NCI-H2107 treated with DMSO at 0.1 percent for 48 hours (cell line): Measurements from ENCODE around the gene SLC4A5.
"Not testable (repeated sequence)": the region's sequence is repeated elsewhere in the genome, so short reads cannot be mapped to it uniquely, and the experiment has no call there.

Experiments used
- DNase-seq: peaks from one replicate; lab custom pipeline; 2025; ENCODE audit not compliant: unreplicated experiment; lab: John Stamatoyannopoulos, UW

The SLC4A5 gene

DNA sequence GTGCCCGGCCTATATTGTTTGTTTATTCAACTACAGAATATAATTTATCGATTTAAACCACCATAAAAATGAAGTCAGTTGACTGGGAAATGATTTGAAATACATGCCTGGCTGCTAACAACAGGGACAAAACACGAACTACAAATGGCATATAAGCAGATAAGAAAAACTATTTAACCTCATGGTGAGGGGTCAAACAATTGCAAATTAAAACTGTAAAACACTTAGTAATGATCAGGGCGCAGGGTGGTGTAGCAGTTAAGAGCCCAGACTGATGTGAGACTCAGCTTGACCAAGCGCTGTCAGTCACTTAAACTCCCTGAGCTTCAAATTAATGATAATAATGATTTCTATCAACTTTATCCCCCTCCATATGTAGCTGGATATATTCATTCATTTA, 138.1 kb downstream of the SLC4A5 start:
- no peak for DNase-seq

DNA sequence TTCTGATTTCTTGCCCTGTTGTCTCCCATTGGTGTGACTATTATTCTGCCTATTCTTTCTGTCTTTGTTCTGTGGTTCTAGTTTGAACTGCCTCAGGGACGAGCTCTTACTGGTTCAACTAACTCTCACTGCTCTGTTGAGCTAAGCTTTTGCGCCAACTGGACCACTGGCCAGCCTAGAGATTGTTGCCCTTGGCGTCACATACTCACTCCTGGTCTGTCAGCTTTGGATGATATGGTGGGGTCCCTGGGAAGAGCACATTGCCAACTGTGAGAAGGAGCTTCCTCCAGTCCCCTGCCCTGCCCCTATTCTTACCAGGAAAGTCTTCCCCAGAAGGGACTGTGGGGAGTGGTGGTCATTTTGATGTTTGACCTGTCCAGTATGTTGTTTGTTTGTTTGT, 138.8 kb downstream of the SLC4A5 start:
- DNase-seq = no peak

DNA sequence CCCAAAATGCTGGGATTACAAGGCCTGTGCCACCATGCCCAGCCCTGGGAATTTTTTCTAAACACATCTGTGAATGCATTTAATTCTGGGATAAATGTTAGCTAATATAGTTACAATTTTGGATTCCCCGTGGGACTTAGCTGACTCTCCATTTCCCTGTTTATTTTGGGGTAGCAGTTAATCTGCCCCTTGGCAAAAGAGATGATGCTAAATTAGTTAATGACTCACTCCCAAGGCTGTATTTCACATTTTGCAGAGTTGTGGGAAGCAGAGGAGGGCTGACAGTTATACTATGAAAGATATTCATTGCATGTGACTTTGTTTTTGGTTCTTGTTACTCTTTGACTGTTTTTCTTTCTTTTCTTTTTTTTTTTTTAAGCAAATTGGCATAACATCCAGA, 141.6 kb downstream of the SLC4A5 start:
- no peak for DNase-seq

DNA sequence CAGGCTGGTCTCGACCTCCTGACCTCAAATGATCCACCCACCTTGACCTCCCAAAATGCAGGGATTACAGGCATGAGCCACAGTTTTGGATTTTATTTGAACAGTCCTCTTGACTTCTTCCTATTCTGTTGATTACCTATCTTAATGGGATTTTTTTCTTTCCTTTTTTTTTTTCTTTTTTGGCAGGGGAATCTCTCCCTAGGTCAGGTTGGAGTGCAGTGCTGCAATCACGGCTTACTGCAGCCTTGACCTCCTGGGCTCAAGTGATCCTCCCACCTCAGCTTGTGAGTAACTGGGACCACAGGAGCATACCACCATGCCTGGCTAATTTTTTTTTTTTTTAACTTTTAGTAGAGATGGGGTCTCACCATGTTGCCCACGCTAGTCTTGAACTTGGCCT, 142.0 kb downstream of the SLC4A5 start:
- no peak for DNase-seq

DNA sequence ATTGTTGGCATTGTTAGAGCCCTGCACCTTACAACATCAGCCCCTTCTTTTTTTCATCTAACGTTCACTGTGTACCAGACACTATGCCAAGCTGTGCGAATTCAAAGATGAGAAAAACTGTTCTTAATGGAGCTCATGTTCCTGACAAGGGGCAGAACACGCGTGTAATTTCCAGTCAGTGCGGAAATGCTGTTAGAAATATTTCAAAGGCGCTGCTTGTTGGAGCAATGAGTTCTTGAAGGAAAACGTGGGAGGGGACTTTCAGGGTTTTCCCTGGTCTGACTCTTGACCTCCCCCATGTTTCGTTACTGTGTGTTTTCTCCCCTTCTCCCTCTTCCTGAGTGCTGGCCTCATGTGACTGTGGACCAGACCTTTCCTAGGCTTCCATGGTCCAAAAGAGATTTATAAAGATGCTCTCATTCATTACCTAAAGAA, 143.3 kb downstream of the SLC4A5 start:
- DNase-seq = no peak

DNA sequence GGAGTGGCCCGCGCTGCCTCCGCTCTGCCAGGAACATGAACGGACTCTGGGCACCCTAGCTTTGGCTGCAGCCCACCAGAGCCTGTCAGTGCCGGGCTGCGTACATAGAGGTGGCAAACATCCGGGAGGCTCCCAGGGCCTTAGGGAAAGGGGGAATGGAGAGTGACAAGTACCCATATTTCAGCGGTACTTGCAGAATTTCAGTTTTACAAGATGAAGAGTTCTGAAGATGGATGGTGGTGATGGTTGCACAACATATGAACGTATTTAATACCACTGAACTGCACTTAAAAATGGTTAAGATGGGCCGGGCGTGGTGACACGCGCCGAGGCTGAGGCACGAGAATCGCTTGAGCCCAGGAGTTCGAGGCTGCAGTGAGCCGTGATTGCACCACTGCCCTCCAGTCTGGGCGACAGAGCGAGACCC, 143.9 kb downstream of the SLC4A5 start:
- DNase-seq = no peak

DNA sequence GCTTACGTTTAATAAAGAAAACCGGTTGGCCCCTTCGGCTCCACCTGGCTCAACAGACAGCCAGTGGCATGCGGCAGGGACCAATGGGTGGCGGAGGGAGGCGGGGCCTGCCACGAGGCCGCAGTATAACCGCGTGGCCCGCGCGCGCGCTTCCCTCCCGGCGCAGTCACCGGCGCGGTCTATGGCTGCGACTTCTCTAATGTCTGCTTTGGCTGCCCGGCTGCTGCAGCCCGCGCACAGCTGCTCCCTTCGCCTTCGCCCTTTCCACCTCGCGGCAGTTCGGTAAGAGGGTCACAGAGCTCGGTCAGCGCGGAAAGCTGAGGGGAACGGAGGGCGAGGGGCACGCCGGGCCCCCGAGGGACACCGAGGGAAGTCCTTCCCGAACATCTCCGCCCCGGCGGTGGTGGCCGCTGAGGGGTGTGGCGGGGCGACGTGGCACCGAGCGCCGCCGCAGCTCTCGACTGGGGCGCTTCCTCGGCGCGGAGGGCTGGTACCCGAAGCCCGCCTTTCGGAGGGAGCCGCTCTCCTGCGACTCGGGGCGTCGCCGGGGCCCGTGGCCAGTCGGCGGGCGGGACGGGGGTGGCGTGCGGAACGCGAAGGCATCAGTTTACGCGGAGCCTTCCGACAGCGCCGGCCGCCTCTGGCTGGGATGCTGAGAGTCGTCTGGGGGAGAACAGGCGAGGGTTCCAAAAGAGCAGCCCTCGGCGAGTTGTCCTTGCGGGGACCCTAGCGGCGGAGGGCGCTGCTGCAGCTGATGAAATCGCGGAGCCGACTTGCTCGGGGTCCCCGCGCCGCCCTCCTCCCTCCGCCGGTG, 144.5 kb downstream of the SLC4A5 start, which contains the start of gene MTHFD2:
MTHFD2 (plus strand) TSS at position 155 of the 814 bp plus-strand sequence; CDS start at position 182, 27 bp downstream.
- DNase-seq = peak; percentile 86

DNA sequence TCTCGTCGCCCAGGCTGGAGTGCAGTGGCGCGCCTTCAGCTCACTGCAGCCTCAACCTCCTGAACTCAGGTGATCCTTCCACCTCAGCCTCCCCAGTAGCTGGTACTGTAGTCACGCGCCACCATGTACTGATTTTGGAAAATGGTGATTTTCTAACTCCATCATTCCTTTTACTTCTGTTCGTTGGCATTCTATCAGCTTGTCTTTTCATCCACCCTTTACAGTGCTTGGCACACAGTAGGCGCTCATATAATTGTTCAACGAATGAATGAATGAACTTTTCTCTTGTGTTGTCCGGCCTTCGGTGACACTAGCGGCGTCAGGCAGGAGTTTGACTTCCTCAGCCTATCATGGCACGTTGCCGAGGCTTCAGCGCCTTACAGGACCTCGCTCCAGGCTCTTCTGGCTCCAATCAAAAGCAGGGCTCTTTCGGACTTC, 145.2 kb downstream of the SLC4A5 start:
- no peak for DNase-seq

DNA sequence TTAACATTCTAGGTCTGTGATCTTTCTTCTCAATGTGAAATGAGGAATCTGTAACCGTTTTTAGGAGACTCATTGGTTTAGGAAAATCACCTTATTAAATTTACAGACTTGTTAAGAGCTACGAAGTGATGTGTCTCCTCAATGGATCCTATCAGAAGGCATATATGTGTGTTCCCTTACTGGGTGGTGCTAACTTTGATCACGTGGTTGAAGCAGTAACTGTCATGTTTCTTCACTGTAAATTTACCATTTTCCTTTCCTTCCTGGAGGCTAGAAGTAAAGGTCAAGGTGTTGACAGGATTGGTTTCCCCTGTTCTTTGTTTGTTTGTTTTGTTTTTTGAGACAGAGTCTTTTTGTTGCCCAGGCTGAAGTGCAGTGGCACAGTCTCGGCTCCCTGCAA, 146.2 kb downstream of the SLC4A5 start:
- DNase-seq = no peak

DNA sequence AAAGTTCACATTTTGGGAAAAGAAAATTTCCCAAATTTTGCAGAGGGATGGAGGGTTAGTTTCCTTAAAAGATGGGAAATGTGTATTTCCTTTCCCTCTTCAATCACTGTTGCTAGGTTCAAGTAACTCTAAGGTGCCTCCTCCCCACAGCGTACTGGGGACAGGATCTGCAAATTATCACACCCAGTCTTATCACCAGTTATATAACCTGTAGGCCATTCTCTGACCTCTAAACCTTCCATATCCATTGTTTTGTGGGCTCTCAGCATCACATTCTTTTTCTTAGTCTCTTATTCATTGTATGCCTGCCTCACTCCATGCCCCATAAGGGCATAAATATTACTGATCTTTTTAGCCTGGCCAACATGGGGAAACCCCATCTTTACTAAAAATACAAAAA, 148.4 kb downstream of the SLC4A5 start:
- DNase-seq = no peak

DNA sequence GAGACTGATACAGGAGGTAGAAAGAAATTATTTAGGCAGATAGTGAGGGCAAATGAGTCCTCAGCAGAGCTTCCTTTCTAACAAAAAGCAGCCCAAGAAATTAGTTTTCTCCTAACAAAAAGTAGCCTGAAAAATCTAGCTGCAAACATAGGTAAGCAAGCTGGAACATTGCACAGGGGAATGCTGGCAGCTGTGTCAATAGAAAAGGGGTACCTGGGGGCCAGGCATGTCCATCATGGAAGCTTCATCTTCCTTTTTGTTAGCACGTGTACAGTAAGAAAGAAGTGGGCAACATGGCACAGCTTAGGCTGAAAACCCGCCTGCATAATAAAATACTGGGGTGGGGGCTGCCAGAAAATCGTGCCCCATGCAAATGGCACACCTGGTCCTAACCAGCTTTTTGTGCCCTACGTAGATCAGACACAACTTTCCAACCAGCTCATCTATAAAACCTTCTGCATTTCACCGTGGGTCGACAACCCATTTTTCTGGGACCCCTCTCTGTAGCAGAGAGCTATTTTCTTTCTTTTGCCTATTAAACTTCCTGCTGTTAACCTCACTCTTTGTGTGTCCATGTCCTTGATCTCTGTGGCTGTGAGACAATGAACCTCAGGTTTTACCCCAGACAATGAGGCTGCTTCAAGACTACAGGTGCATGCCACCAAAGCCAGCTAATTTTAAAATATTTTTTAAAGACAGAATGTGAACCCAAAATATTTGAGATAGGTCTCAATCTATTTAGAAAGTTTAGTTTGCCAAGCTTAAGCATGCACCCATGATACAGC, 151.4 kb downstream of the SLC4A5 start:
- DNase-seq = no peak

DNA sequence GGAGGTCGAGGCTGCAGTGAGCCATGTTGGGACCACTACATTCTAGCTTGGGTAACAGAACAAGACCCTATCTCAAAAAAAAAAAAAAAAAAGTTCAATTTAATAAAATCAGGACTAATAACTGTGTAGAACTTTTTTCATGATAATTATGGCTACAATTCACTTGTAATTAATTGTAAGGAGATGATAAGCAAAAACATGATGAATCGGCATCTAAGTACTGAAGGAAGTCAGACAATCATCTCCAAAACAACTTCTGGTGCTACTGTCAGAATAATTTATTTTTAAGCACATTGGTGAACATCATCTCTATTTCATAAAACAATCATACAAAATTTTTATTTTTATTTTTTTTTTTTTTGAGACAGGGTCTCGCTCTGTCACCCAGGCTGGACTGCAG, 154.5 kb downstream of the SLC4A5 start:
- no peak for DNase-seq

DNA sequence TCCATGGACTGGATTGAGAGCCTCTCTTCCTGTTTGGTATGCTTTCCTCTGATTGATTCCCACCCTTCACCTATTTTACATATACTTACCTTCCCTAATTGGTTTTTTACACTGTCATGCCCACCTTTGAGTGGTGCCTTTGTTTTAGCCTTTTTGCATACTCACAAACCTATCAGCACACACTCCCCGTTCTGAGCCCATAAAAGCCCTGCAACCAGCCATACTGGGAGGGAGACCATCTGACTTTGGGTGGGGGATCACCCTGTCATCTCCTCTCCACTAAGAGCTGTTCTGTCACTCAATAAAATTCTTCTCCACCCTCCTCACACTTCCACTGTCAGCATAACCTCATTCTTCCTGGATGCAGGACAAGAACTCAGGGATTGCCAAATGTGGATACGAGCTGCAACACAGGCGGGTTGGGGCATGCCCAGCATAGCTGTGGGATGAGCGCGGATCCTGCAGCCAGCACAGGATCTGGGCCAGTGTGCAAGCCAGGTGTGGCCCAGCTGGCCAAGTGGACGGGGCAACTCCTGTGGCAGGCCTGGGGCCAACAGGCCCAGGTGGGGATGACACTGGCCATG, 155.1 kb downstream of the SLC4A5 start:
- DNase-seq = no peak

DNA sequence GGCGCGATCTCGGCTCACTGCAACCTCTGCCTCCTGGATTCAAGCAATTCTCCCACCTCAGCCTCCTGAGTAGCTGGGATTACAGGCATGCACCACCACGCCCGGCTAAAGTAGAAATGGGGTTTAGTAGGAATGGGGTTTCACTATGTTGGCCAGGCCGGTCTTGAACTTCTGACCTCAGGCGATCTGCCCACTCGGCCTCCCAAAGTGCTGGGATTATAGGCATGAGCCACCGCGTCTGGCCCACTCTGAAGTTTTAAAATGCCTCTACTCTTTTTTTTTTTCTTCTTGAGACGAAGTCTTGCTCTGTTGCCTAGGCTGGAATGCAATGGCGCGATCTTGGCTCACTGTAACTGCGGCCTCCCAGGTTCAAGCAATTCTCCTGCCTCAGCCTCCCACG, 156.5 kb downstream of the SLC4A5 start:
- not testable (repeated sequence) for DNase-seq

DNA sequence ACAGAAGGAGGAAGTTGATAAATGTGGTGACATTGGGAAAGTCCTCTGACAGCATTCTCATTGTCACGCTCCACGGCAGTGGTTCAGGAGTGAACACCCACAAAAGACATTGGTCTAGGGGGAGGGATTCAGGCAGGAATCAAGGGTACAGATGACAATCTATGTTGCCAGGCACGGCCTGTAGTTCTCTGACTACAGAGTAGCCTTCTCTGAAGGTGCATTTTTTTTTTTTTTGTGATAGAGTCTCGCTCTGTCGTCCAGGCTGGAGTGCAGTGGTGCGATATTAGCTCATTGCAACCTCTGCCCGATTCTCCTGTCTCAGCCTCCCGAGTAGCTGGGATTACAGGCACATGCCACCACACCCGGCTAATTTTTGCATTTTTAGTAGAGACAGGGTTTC, 157.2 kb downstream of the SLC4A5 start:
- DNase-seq = no peak

DNA sequence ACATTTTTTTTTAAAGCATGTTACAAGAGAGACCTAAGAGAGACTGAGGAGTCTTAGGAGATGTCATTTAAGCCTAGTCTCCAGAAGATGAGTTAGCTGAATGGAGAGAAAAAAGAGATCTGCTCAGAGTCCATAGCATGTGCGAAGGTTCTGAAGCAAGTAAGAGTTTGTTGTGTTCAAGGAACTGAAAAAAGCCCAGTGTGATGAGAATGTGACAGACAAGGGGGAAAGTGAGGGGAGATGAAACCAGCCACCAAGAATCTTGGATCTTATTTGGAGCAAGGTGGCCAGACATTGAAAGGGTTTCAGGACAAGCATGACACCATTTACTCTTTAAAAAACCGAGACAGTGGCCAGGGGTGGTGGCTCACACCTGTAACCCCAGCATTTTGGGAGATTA, 159.3 kb downstream of the SLC4A5 start:
- no peak for DNase-seq

DNA sequence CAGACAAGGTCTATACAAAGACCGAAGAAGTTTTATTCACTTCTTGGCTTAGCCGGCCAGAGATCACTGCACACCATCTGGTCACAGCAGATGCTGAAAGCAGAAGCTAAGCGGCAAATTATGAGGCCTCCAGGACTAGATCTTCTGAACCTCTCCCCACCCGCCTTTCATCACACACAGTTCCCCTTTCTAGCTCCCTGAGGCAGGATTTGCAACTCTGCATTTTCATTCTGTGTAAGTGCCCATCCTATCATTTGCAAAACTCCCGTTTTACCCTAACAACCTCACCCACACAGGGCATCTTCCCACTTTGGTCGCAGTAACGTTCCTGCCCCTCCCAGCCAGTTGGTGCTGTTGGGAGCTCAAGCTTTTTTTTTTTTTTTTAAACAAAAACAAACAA, 161.5 kb downstream of the SLC4A5 start:
- DNase-seq = no peak

DNA sequence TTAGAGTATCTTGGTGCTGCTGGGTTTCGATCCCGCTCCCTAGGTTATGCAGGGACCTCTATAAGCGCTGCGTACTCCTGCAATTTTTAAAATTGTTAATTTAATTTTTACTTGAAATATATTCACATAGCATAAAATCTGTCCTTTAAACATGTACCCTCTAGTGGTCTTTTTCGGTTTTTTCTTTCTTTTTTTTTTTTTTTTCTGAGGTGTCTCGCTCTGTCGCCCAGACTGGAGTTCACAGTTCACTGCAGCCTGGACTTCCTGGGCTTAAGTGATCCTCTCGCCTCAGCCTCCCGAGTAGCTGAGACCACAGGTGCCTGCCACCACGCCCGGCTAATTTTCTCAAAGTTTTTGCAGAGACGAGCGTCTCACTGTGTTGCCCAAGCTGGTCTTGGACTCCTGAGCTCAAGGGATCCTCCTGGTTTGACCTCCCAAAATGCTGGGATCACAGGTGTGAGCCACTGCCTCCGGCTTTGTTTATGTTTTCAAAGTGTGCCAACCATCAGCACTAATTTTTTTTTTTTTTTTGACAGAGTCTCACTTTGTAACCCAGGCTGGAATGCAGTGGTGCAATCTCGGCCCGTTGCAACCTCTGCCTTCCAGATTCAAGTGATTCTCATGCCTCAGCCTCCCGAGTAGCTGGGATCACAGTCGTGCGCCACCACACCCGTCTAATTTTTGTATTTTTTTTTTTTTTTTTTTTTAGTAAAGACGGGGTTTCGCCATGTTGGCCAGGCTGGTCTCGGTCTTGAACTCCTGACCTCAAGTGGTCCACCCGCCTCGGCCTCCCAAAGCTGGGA, 164.0 kb downstream of the SLC4A5 start:
- DNase-seq = no peak

DNA sequence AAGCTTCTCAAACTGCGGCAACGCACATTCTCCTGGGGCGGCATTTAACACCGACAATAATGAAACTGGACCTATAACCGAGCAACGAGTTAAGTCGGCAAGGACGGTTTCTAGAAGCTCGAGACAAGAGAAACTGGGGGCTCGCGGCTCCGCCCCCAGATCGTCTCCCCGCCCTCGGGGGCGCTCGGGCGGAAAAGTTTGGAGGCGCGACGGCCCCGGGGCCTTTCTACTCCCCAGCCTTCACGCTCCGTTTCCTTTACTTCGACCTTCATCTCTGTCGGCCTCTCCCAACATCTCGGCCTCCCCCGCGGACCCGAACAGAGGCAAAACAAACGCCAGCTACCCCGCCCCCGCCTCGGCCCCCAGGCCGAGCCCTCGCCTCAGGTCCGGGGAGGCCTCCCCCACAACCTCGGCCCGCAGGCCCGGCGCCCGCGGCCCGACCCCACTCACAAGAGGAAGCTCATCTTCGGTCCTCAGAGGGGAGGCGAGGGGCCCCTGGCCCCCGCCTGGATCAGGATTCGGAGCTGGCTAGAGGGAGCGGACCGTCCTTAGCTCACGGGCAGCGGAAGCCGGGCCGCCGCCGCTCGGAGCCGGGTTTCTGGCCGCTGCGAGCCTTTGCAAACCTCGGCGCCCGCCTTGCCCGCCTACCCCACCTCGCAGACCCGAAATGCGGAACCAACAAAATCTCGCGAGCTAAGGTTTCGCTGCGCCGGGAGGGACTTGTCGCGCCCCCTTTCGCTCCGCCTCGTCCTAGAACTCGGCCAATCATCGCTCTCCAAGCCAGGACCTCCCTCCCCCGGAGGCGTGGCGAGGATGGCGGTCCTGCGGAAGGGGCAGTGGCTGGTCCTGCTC, 164.8 kb downstream of the SLC4A5 start, which contains the start of gene MOB1A:
MOB1A (minus strand) TSS at position 669 of the 852 bp plus-strand sequence; CDS start at position 464, 205 bp downstream.
- DNase-seq = peak; percentile 95

DNA sequence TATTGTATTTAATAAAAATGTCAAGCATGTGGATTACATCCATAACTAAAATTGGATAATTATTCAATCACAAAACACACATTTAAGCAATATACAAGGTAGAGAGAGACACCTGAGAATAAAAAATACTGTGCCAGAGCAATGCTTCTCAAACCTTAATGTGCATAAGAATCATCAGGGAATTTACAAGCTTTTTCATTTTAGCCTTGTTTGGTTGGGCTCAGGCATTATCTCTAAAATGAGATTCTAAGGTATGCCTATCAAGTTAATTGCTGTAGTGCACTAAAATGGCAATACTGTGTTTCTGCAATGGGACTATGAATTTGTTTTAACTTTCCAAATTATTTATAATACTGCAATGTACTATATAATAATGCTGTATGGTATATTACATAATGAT, 165.5 kb downstream of the SLC4A5 start:
- no peak for DNase-seq
